SKM-1 (cell line): ENCODE results near the gene TESK2.
"Not testable (repeated sequence)": the region's sequence is repeated elsewhere in the genome, so short reads cannot be mapped to it uniquely, and the experiment has no call there.

Experiments
- DNase-seq: peaks from one replicate; lab custom pipeline; 2025; ENCODE audit not compliant: unreplicated experiment; lab: John Stamatoyannopoulos, UW

The TESK2 gene

GRCh38 chr1:45414746-45415145 lies 76.2 kb downstream of the TESK2 start:
- DNase-seq = no peak

GRCh38 chr1:45412899-45413298 lies 78.1 kb downstream of the TESK2 start:
- no peak for DNase-seq

- DNase-seq = no peak
These were observed 79.5 kb downstream of the TESK2 start for GRCh38 chr1:45411510-45411899.

- DNase-seq = no peak
These were observed 80.0 kb downstream of the TESK2 start for GRCh38 chr1:45410850-45411509.

GRCh38 chr1:45409276-45409675 lies 81.7 kb downstream of the TESK2 start:
- no peak for DNase-seq

GRCh38 chr1:45407629-45408287 lies 83.2 kb downstream of the TESK2 start:
- no peak for DNase-seq

GRCh38 chr1:45405636-45406035 lies 85.3 kb downstream of the TESK2 start:
- DNase-seq = no peak

GRCh38 chr1:45403718-45404117 lies 87.2 kb downstream of the TESK2 start:
- DNase-seq = no peak

GRCh38 chr1:45403298-45403697 lies 87.7 kb downstream of the TESK2 start:
- DNase-seq = no peak

- DNase-seq = no peak
These were observed 89.4 kb downstream of the TESK2 start for GRCh38 chr1:45401524-45401923.

GRCh38 chr1:45400049-45400448 lies 90.9 kb downstream of the TESK2 start:
- DNase-seq = no peak

GRCh38 chr1:45397285-45397684 lies 93.7 kb downstream of the TESK2 start:
- DNase-seq = no peak

- DNase-seq = no peak
These were observed 95.4 kb downstream of the TESK2 start for GRCh38 chr1:45395582-45395981.

- no peak for DNase-seq
These were observed 95.9 kb downstream of the TESK2 start for GRCh38 chr1:45395051-45395450.

GRCh38 chr1:45394342-45394741 lies 96.6 kb downstream of the TESK2 start:
- no peak for DNase-seq

- DNase-seq = peak; percentile 73
These were observed 97.2 kb downstream of the TESK2 start for GRCh38 chr1:45393718-45394302.

- DNase-seq = no peak
These were observed 104.7 kb downstream of the TESK2 start for GRCh38 chr1:45386219-45386618.

- DNase-seq = no peak
These were observed 105.7 kb downstream of the TESK2 start for GRCh38 chr1:45385302-45385701.

- DNase-seq = not testable (repeated sequence)
These were observed 106.8 kb downstream of the TESK2 start for GRCh38 chr1:45384213-45384612.

- DNase-seq = no peak
These were observed 107.8 kb downstream of the TESK2 start for GRCh38 chr1:45383191-45383590.

GRCh38 chr1:45381243-45381642 lies 109.7 kb downstream of the TESK2 start:
- DNase-seq = no peak

- DNase-seq = no peak
These were observed 110.2 kb downstream of the TESK2 start for GRCh38 chr1:45380730-45381129.
